PFSK-1 (cell line): Measurements from ENCODE around the gene ACSF3.

Experiments used
- FOXP2 ChIP-seq: optimal IDR thresholded peaks from 2 replicates; pipeline ENCODE3; 2011; ENCODE audit warnings: borderline replicate concordance, control low read depth, inconsistent platforms; ENCODE audit not compliant: insufficient read depth; ENCODE audit errors: extremely low read length, extremely low read depth
- POLR2AphosphoS5 ChIP-seq: IDR thresholded peaks from 2 replicates; pipeline ENCODE4 v1.6.1; 2012; ENCODE audit warnings: low read depth, mild to moderate bottlenecking, control low read depth, low read length, moderate library complexity
- REST ChIP-seq, 2 experiments: IDR thresholded peaks; 2 replicates each; pipeline versions ENCODE4 v1.6.1 to v1.8.0; 2011 to 2012; ENCODE audit warnings: low read depth in 2 of 2, low read length in 2 of 2, control low read depth in 1 of 2, inconsistent platforms in 1 of 2, mild to moderate bottlenecking in 1 of 2, moderate library complexity in 1 of 2; ENCODE audit not compliant: insufficient read depth in 1 of 2
- SIN3A ChIP-seq: IDR thresholded peaks from 2 replicates; pipeline ENCODE4 v1.6.1; 2012; ENCODE audit warnings: mild to moderate bottlenecking, low read length, moderate library complexity, borderline replicate concordance; ENCODE audit not compliant: insufficient read depth
- TAF1 ChIP-seq: IDR thresholded peaks from 2 replicates; pipeline ENCODE4 v1.6.1; 2012; ENCODE audit warnings: low read length, control low read depth, borderline replicate concordance; ENCODE audit not compliant: insufficient read depth

Gene ACSF3

GRCh38 chr16:89132194-89133005, 38.7 kb downstream of the ACSF3 start:
- TF ChIP-seq POLR2AphosphoS5, result no peak
- no peak for TF ChIP-seq REST (IDR thresholded peaks at IDR 0.05; ENCODE audit: insufficient read depth in 1 of 2, low read depth in 2 of 2, low read length in 2 of 2)
- TF ChIP-seq SIN3A, result no peak
- no peak for TF ChIP-seq FOXP2
- no peak for TF ChIP-seq TAF1

DNA sequence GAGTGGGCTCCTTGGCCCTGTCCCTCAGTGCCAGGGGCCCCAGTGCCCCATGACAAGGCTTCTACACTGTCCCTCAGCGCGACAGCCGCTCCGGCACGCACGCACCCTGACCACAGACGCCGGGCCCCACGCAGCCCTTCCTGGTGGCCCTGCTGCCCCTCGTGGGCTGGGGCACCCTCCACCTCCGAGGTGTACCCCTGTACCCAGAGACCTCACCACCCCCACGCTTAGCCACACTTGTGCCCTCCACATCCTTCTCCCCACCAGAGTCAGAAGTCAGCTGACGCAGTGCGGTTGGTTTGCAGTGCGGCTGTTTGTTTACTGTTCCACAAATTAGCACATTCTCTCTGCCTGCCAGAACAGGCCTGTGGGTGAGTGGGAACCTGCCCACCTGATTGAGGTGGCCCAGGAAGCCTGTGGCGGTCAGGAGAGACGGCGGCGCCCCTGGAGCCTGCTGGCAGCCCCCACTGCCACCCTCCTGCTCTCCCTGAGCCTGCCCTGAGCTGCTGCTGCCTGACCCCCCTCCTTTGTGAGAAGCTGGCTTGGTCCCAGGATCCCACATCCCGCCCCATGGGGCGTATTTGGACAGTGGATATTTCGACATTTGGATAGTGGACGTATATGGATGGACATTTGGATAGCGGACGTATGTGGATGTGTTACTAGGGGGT, 39.9 kb downstream of the ACSF3 start:
- TF ChIP-seq SIN3A (no peak), FOXP2 (no peak), REST (IDR thresholded peaks at IDR 0.05; ENCODE audit: insufficient read depth in 1 of 2, low read depth in 2 of 2, low read length in 2 of 2) (no peak), TAF1 (no peak), POLR2AphosphoS5 (no peak)

DNA sequence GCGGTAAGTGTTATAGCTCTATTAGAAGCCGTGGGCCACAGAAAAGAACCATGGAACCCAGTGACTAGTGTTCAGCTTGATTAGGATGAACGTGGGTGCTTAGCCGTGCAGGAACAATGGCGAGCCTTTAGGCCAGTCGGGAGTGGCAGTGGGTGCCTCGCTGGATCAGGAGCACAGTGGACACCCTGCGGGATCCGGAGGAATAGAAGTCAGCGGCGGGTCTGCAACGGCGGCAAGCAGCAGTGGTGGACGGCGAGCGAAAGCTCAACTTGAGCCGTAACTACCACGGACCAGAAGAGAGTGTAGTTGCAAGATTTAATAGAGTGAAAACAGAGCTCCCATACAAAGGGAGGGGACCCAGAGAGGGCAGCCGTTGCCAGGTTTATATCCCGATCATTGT, 40.6 kb downstream of the ACSF3 start:
- no peak for TF ChIP-seq TAF1
- no peak for TF ChIP-seq POLR2AphosphoS5
- TF ChIP-seq SIN3A, result no peak
- TF ChIP-seq REST (IDR thresholded peaks at IDR 0.05; ENCODE audit: insufficient read depth in 1 of 2, low read depth in 2 of 2, low read length in 2 of 2), result no peak
- TF ChIP-seq FOXP2, result no peak

DNA sequence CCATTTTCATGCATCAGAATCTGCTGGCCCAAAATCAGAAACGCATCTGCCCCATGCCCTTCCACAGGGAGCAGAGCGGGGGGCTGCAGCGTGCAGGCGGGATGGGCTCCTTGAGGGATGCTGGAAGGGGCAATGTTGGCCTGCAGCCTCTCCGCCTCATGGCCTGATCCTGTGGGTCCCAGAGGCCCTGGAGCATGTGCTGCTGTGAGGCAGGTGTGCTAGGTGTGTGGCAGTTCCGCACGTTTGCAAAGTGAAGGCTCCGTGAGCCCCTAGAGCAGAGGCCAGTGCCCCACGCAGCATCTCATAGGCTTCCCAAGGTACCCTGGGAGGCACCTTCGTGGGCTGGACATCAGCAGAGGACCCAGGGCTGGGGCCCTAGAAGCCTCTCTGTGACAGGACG, 41.5 kb downstream of the ACSF3 start:
- TF ChIP-seq REST (IDR thresholded peaks at IDR 0.05; ENCODE audit: insufficient read depth in 1 of 2, low read depth in 2 of 2, low read length in 2 of 2), result no peak
- TF ChIP-seq TAF1, result no peak
- no peak for TF ChIP-seq SIN3A
- TF ChIP-seq POLR2AphosphoS5, result no peak
- no peak for TF ChIP-seq FOXP2
